ENCODE measurements around the gene SEPTIN1. TPM values are rescaled to one million over a fixed set of nuclear protein-coding genes. Genes with fewer than 3 reads are reported as not detected.

The SEPTIN1 gene
- total RNA-seq, 1 experiment from 2014 or later: 7.6 TPM

GRCh38 chr16:30371248-30371816 is 11.0 kb downstream of the SEPTIN1 start:
- Histone ChIP-seq H3K4me3 (peak overlapping the region; percentile 48; the same call in 1 of the 2 replicates), H2AFZ (peak overlapping the region; percentile 69), H3K4me1 (replicated peaks; ENCODE audit: insufficient read depth) (peaks cover 23% of the 10 kb centered on the region), H3K27ac (no peak overlapping the region), H4K20me1 (ENCODE audit: insufficient read depth) (peaks cover 31% of the 10 kb centered on the region), H3K4me2 (peak overlapping the region; percentile 79), H3K9me3 (ENCODE audit: insufficient read depth, low read depth) (no peaks in the 10 kb centered on the region), H3F3A (ENCODE audit: insufficient read depth, low read depth) (peaks cover 11% of the 10 kb centered on the region), H3K27me3 (ENCODE audit: insufficient read depth, low read depth) (no peaks in the 10 kb centered on the region), H3K79me2 (ENCODE audit: low read depth) (peaks cover 35% of the 10 kb centered on the region), H3K36me3 (ENCODE audit: low read depth) (0 out of 2 replicates have a peak, but pooled peaks cover 3% of the 10 kb centered on the region), H3K9me2 (ENCODE audit: insufficient read depth) (no peaks in the 10 kb centered on the region)
- no peak for DNase-seq
- ChIA-PET POLR2A (ENCODE audit: unreplicated experiment) (interaction anchor here (0.5 to 1.3 kb wide), 10 partner anchors 16 to 1761 kb away, joined by 4 to 44 read pairs (median 6); partner anchors contain the start of genes CD2BP2, PPP4C, SEZ6L2 and SULT1A1), CTCF (interaction anchor here (0.6 to 1.5 kb wide), 10 partner anchors 11 to 287 kb away, joined by 3 to 5 read pairs (median 4); partner anchors contain the start of genes CD2BP2, DCTPP1, FBRS and TBX6)
- no peak for TF ChIP-seq EZH2 (IDR thresholded peaks at IDR 0.05; ENCODE audit: low read depth)
- TF ChIP-seq, protein P1, sequence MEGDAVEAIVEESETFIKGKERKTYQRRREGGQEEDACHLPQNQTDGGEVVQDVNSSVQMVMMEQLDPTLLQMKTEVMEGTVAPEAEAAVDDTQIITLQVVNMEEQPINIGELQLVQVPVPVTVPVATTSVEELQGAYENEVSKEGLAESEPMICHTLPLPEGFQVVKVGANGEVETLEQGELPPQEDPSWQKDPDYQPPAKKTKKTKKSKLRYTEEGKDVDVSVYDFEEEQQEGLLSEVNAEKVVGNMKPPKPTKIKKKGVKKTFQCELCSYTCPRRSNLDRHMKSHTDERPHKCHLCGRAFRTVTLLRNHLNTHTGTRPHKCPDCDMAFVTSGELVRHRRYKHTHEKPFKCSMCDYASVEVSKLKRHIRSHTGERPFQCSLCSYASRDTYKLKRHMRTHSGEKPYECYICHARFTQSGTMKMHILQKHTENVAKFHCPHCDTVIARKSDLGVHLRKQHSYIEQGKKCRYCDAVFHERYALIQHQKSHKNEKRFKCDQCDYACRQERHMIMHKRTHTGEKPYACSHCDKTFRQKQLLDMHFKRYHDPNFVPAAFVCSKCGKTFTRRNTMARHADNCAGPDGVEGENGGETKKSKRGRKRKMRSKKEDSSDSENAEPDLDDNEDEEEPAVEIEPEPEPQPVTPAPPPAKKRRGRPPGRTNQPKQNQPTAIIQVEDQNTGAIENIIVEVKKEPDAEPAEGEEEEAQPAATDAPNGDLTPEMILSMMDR (conservative IDR thresholded peaks at IDR 0.05): no peak
- intact Hi-C loops (cut with micrococcal nuclease; ENCODE audit: unreplicated experiment): loop anchor here (2.0 kb wide), 1 partner anchor 37 kb away; no protein-coding TSS in a partner anchor
- TSS peak; percentile 42 for BruUV-seq (replicated peaks)

DNA sequence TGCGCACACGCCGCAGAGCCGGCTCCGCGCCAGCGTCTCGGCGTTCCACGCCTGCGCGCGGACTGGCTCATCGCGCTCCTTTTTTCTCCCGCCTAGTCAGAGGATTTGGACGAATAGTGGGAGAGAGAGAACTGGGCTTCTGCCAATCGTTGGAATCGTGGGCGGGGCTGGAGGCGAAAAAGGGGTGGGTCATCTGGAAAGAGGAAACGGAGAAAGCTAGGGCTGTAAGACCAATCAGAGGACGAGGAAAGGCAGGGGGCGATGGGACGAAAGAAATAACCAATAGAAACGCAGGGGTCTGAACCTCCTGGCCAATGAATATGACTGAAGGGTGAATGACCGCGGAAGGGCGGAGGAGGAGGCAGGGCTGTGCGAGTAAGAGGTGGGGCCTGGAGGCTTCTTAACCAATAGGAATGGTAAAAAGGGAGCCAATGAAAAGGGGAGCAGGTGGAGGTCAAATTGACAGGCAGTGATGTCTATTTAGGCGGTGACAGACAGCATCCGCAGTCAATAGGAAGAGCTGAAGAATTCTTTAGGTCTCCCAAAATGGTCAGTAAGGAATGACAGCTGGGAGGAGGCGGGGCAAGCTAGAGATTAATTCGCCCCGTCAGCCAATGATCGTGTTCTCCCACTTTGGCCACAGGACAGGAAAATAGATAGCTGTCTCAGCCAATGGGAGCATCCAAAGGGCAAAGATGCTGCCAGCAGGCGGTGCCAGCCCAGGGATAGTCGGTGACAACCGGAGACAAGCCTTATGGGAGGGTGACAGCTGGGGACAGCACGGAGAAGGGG is 11.7 kb downstream of the SEPTIN1 start, which contains the start of gene TBC1D10B:
Gene TBC1D10B, minus strand, starts transcription at position 39 of the 792 bp plus-strand sequence. CDS start 311 bp downstream, outside the sequence.
- H3K79me2 ChIP-seq (ENCODE audit: low read depth): peaks cover 42% of the 10 kb centered on the region
- ChIA-PET POLR2A (ENCODE audit: unreplicated experiment) (interaction anchor here (0.5 to 1.3 kb wide), 20 partner anchors 11 to 1761 kb away, joined by 3 to 44 read pairs (median 5); partner anchors contain the start of genes CD2BP2, PPP4C, SEZ6L2 and SULT1A1), CTCF (interaction anchor here (0.5 to 1.5 kb wide), 11 partner anchors 10 to 288 kb away, joined by 3 to 8 read pairs (median 4); partner anchors contain the start of genes CD2BP2, DCTPP1, FBRS and PRR14)
- peak within 1 kb of the TSS; percentile 69 for H2AFZ ChIP-seq
- BruUV-seq (replicated peaks): no TSS peak
- H3K9me2 ChIP-seq (ENCODE audit: insufficient read depth): no peaks in the 10 kb centered on the region
- peaks cover 36% of the 10 kb centered on the region for H4K20me1 ChIP-seq (ENCODE audit: insufficient read depth)
- peak; percentile 100 for DNase-seq
- no peaks in the 10 kb centered on the region for H3K27me3 ChIP-seq (ENCODE audit: insufficient read depth, low read depth)
- 0 out of 2 replicates have a peak, but pooled peaks cover 6% of the 10 kb centered on the region for H3K36me3 ChIP-seq (ENCODE audit: low read depth)
- H3K9me3 ChIP-seq (ENCODE audit: insufficient read depth, low read depth): no peaks in the 10 kb centered on the region
- no peak within 1 kb of the TSS for H3K27ac ChIP-seq
- peaks cover 22% of the 10 kb centered on the region for H3K4me1 ChIP-seq (replicated peaks; ENCODE audit: insufficient read depth)
- intact Hi-C loops (cut with micrococcal nuclease; ENCODE audit: unreplicated experiment): loop anchor here (2.0 kb wide), 1 partner anchor 36 kb away; no protein-coding TSS in a partner anchor
- H3K4me2 ChIP-seq: peak within 1 kb of the TSS; percentile 98
- H3F3A ChIP-seq (ENCODE audit: insufficient read depth, low read depth): peaks cover 11% of the 10 kb centered on the region
- peak within 1 kb of the TSS; percentile 75 for H3K4me3 ChIP-seq
- no peak for TF ChIP-seq EZH2 (IDR thresholded peaks at IDR 0.05; ENCODE audit: low read depth)
- TF ChIP-seq, protein P1 (conservative IDR thresholded peaks at IDR 0.05): no peak; the same call in 1 of the 2 replicates

DNA sequence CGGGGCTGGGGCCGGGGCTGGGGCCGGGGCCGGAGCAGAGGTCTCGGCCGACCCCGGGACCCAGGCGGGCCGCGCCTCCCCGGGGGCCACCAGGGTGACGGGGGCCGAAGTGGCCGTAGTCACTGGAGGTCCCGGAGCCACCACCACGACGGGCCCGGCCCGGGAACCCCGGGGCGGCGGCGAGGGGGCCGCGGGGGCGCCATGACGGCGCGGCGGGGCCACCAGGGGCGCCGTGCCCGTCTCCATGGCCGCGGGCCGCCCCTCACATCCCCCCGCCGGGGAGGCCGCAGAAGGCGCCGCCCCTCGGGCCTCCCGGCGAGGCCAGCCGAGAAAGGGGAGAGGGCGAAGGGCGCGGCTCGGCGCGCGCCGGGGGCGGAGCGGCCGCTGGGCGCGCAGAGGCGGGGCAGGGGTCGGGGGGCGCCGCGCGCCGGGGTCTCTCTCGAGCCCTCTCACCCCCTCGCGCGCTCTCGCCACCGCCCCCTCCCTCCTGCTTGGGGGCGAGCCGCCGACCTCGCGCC is 12.4 kb downstream of the SEPTIN1 start:
- ChIA-PET POLR2A (ENCODE audit: unreplicated experiment) (interaction anchor here (0.6 to 0.8 kb wide), 2 partner anchors 23 to 278 kb away, joined by 4 to 14 read pairs; partner anchors contain the start of gene TBX6), CTCF (interaction anchor here (1.0 to 1.4 kb wide), 3 partner anchors 25 to 39 kb away, joined by 3 to 5 read pairs (median 3); partner anchors contain the start of genes ZNF48 and ZNF771)
- Histone ChIP-seq H3K79me2 (ENCODE audit: low read depth) (peaks cover 49% of the 10 kb centered on the region), H3K9me2 (ENCODE audit: insufficient read depth) (no peaks in the 10 kb centered on the region), H3K36me3 (ENCODE audit: low read depth) (peaks cover 9% of the 10 kb centered on the region; the same call in 1 of the 2 replicates), H4K20me1 (ENCODE audit: insufficient read depth) (peaks cover 37% of the 10 kb centered on the region), H3K4me1 (replicated peaks; ENCODE audit: insufficient read depth) (peaks cover 22% of the 10 kb centered on the region), H3K9me3 (ENCODE audit: insufficient read depth, low read depth) (no peaks in the 10 kb centered on the region), H3K27ac (no peak overlapping the region), H3K4me3 (peak overlapping the region; percentile 75), H3K4me2 (peak overlapping the region; percentile 98), H3F3A (ENCODE audit: insufficient read depth, low read depth) (peaks cover 11% of the 10 kb centered on the region), H3K27me3 (ENCODE audit: insufficient read depth, low read depth) (no peaks in the 10 kb centered on the region), H2AFZ (no peak overlapping the region)
- DNase-seq: no peak
- BruUV-seq (replicated peaks): no TSS peak
- intact Hi-C loops (cut with micrococcal nuclease; ENCODE audit: unreplicated experiment): loop anchor here (2.0 kb wide), 1 partner anchor 35 kb away; no protein-coding TSS in a partner anchor
- no peak for TF ChIP-seq EZH2 (IDR thresholded peaks at IDR 0.05; ENCODE audit: low read depth)
- TF ChIP-seq, protein P1 (conservative IDR thresholded peaks at IDR 0.05): no peak
